Hepatic stellate cell (primary cell): ENCODE results near the gene MAPK8IP1.
A peak's percentile ranks its signal among the peaks of the same experiment; 100 is the strongest.

Experiments used
- DNase-seq: peaks from one replicate; pipeline ENCODE4 v3.0.0; 2011; ENCODE audit warnings: low spot score

The MAPK8IP1 gene

DNA sequence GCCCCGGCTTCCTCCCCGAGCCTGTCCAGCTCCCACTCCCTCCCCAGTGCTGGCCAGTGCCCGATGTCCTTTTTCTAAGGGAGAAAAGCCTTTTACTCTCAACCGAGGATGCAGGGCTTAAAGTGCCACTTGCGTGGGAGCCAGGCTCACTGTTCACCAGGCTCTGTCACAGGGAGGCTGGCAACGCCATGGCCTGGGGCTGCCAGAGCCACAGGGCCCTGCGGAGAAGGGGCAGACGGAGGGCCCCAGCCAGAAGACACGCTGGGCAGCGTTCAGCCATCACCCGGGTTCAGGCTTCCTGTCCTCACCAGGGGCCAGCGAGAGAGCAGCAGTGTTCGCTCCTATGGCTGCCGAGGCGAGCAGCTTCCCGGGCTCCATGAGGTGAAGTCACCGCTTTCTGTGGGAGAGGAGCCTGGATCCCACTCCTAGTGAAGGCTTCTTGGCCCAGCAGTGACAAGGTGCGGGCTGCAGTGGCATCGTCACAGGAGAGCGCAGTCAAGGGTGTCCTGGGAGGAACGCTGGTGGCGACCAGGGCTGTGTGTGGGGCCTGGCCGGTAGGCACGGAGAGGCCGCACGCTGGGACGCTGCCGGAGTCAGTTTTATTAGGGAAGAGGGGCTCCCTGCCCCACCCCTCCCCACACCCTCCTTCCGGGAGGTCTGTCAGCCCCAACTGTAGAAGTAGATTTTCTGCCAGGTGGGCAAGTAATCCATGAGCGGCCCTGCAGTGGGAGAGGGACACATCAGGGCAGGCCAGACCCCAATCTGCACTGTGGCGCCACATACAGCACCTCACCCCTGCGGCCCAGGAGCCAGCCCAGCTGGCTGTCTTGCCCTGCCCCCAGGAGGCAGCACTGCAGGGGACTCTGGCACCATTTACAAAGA, 24.4 kb downstream of the MAPK8IP1 start:
- no peak for DNase-seq

DNA sequence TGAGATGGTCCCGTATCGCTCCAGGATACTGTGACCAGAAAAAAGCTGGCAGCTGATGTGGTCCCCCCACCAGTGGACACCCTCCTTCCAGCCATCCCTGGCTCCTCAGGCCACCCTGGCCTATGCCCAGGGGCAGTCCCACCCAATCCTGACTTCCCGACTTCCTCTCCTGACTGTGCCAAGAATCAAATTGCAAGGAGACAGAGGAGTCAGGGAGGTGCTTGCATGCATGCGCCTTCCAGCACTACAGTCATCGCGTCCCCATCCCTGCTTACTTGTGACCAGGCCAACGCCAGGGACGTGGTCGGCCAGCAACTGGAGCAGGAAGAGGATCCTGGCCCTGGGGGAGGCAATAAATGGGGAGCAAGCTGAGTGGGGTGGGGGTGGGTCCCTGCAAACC, 25.2 kb downstream of the MAPK8IP1 start:
- DNase-seq, result no peak

DNA sequence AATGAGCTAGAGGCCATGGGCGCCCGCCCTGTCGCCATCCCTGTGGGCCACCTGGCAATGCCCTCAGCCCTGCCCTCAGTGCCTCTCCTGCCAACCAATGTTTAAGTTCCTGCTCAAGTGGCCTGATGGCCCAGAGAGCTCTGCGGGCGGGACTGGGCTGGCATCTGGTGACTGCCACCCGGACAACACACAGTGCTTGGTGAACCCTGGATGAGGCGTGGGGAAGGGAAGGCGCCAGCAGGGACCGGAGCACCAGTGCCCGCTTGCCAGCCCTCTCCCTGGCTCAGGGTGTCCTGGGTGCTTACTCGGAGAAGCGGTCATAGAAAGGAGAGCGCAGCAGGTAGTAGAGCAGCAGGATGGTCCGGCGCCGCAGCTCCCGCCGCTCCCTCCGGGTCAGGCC, 28.1 kb downstream of the MAPK8IP1 start:
- no peak for DNase-seq

DNA sequence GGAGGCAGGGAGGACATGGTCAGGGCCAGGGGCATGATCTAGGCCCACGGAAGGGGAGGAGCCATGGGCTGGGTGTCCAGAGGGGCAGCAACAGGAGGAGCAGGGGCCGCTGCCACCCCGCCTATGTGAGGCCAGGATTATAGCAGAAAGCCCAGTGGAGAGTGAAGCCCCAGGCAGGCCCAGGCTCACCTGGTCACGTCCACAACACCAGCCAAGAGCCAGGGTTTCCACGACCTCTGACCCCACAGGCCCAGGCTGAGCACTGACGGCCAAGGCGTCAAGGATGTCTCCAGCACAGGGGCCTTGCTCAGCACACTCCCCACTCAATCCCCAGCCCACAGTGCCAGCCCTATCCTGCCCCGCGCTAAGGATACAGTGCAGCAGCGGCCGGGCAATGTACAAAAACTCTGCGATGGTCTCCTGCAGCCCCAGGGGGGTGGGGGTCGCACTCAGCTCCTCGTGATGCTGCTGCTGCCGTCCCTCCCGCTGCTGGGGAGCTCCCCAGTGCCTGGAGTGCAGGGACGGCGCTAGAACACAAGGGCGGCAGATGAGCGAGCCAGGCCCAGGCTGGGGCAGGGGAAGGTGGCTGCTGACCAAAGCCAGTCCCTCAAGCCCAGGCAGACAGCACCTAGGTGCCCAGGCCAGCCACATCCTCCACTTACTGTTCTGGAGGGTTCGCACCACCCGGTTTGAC, 28.6 kb downstream of the MAPK8IP1 start:
- DNase-seq, result no peak

DNA sequence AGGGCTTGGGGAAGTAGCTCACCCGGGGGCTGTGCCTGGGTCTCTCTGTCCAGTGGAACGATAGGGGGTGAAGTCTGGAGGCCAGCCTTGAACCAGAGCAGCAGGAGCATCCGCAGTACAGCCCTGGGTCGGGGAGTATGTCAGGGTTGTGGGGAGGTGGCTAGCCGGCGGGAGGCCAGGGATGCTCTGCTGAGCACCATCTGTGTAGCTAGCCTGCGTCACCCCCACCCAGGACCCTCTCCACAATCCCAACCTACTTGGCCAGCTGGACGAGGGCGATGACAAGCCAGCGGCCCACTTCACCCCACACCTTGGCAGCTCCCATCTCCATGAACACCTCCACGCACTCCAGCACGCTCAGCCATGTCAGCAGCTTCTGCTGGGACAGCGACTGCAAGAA, 30.0 kb downstream of the MAPK8IP1 start:
- no peak for DNase-seq

DNA sequence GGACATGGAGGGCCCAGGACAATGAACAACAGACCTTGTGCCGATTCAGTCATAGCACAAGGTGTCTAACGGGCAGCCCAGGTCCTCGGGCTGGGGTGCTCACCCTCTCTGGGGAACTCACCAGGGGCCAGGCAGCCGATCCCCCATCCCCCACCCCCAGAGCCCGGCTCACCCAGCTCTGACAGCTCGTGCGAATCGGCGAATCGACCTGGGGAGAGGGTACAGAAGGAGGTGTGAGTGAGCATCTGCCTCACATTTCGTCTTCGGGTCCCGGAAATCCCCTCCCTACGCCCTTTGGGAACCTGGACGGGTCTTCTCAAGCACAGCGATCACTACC, 31.8 kb downstream of the MAPK8IP1 start:
- no peak for DNase-seq

DNA sequence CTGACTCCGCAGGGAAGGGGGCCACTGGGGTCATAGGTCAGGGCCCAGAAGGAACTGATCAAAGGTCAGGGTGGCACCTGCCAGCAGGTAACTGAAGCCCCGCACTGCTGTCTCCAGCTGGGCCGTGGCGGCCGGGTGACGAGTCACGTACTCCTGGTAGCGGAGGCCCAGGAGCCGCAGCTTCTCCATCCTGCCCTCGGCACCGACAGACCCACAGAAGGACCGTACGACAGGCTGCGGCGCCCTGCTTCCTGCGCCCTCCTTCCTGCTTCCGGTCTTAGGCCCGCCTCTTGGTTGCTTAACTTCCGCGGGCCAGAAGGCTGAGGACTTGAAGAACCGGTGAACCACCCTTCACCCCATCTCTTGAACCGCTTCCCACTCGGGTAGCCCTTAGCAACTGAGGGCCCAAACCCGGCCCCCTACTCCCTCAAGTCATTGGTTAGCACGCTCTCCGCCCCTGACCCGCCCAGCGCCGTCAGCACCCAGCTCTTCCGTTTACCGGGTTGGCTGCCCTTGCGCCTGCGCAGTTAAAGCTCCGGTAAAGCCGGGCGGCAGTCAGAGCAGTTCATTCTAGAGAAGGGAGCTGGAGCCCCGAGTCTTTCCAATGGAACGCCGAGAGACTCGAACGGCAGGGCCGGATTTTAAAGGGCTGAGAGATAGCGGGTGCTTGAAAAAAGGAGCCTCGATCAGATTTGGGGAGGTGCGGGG, 32.3 kb downstream of the MAPK8IP1 start, which contains the start of gene PEX16:
PEX16 (minus strand) TSS at position 255 of the 708 bp plus-strand sequence; CDS start at position 189, 66 bp downstream.
- peak; percentile 100 for DNase-seq

DNA sequence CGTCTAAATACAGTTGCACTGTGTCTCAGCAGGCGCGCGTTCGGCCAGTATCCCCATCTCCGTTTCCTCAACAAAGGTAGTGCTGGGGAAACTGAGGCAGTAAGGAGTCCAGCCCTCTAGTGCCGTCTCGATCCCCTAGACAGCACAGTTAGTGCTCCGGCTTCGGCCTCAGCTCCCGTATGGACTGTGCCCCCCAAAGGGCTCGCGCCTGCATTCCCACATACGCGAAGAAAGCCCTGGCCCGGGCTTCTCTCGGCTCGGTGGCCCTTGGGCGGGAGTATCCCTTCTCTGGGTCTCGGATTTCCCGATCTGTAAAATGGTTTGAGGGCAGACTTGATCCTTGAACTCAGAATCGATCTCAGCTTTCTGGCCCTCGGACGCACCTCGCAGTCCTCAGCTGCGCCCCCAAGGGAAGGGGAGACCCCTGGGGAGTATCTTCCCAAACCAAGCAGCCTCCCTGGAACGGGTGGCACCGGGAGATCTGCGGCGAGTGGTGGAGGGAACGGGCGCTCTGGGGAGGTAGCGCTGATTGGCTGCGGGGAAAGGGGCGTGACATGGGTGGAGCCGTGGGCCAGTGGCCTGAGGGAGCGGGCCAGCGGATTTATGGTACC, 33.0 kb downstream of the MAPK8IP1 start:
- DNase-seq, result peak; percentile 97

DNA sequence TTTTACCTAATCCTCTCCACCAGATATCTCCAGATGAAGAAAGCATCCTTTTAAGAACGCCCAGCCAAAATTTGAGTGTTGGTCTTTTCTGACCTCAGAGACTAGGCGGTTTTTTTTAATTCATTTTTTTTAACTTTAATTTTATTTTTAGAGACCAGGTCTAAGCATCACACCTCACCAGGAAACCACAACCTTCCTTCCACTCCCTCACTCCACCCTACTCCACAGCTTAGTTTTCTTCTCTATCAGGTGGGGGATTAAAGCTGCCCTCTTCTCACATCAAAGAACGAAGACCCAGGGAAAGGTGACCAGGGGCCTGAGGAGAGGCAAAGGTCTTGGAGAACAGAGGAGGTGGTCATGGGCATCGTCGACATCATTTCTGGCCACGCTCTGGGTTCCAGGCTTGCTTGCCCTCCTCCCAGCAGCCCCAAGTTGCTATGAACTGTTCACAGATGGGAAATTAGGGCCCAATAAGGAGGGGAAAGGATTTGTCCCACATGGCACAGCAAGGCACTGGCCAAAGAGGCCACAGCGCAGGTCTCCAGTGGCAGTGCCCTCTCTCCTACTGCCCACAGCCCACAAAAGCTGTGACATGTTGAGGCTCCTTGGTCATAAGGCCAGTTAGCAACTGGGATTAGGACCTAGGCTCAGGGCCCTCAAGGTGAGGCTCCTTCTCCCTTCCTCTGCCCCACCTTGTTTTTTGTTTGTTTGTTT, 33.7 kb downstream of the MAPK8IP1 start:
- DNase-seq, result no peak

DNA sequence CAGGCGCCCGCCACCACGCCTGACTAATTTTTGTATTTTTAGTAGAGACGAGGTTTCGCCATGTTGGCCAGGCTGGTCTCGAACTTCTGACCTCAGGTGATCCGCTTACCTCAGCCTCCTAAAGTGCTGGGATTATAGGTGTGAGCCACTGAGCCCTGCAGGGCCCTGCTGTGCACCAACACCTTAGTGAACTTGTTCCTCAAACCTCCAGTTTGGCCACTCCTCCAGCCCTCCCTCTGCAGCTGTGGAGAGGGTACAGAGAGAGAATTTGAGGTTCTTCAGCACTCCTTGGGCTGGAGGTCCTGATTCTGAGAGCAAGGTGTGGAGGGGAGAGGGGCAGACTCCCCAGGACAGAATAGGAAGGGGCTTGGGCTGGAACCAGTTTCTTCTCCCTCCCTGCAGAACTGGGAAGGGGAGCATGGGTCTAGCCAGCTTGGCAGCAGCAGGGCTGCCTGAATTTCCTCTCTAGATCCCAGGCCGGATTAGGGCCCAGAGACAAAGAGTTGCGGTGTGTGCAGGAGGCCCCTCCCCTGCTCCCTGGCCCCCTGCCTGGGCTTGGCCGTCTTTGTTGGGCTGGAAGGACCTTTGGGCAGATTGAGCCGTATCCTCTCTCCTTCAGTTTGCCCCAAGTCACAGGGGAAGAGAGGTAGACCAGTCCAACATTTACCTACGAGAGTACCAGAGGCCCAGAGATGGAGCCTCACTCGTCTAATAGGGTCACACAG, 34.5 kb downstream of the MAPK8IP1 start:
- DNase-seq, result no peak

DNA sequence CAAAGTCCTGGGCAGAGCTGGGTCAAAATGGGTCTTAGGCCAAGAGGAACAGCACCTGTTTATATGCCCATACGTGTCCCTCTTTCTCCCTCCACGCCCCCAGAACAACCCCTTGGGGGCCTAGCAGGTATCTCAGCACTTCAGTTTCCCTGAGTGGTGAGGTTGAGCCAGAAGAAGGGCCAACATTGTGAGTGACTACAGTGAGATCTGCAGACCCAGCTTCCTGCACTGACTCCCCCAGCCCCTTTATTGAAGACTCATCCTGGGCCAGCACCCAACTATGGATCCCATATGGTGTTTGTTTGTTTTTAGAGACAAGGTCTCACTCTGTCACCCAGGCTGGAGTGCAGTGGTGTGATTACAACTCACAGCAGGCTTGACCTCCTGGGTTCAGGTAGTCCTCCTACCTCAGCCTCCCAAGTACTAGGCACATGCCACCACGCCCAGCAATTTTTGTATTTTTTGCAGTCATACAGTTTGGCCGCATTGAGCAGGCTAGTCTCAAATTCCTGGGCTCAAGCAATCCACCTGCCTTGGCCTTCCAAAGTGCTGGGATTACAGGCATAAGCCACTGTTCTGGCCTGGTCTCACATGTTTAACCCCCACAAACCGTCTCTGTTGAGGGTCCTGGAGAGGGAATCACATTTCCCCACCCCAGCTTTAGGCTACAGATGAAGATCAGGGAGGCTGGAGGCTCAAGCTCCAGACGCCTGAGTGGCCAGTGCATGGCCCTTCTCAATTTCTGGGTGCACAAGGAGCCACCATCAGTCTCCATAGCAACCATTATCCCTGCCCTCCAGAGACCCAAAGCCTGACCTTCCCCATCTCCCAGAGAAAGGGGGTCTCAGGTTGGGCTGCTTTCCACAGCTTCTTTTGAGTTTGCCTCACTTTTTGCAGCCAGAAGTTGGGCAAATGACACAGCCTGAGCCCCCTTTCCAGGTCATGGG, 35.4 kb downstream of the MAPK8IP1 start:
- DNase-seq, result no peak

DNA sequence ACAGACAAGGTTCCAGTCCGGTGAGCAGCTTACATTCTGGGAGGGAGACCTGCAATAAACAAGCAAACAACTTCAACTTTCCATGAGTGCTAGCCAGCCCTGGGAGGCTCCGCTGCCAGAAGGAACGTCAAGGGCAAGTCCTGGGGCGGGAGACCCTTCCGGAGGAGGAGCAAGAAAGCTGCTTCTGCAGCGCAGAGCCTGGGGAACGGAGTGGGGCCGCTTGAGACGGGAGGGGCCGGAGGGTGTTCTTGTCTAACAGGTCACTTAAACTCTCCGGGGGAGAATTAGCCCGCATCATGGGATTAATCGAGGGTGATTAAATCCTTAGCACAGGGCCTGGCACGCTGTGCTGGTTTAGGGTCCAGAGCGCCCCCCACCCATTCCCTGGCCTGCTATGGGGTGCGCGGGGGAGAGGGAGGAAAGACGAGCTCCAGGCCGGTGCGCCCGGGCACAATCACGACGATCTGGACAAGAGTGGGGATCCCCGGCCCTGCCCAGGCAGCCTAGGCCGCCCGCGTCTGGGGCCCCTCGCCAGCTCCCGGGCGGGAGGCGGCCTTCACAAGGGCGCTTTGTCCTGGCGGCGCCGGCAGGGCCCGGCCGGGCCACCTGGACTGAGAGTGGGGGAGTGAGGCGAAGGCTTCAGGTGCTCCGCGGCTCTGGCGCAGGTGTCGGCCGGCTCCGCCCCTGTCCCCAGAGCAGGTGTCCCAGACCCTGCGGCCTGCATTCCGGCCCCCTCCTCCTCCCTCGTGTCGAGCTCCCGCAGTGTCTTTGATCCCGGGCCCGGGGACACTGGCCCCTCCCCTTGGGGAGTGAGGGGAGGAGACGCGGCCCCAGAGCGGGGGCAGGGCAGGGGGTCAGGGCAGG, 36.3 kb downstream of the MAPK8IP1 start:
- no peak for DNase-seq

DNA sequence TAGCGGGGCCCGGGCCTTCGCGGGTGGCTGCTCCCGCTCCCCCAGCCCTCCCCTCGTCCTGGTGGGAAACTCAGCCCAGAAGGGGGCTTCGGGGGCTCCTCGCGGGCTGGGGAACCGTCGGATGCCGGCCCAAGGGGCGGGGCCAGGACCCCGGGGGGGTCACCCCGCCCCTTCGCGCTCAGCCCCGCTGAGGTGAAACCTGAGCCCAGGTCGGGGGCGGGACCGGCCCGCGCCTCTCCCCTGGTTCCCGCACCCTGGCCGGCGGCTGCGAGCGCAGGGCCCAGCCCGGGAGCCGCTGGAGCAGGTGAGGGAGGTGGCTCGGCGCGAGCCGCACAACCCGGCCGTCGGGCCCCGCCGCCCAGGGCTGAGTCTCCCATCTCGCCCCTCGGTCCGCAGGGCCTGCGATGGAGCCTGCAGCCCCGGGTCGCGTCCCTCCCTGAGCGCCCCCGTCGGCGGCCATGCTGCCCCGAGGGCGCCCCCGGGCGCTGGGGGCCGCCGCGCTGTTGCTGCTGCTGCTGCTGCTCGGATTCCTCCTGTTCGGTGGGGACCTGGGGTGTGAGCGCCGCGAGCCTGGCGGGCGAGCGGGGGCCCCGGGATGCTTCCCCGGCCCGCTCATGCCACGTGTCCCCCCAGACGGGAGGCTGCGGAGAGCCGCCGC, 37.1 kb downstream of the MAPK8IP1 start, which contains the start of gene LARGE2:
LARGE2 (plus strand) TSS at position 232 of the 658 bp plus-strand sequence; CDS start at position 459, 227 bp downstream.
- no peak for DNase-seq

DNA sequence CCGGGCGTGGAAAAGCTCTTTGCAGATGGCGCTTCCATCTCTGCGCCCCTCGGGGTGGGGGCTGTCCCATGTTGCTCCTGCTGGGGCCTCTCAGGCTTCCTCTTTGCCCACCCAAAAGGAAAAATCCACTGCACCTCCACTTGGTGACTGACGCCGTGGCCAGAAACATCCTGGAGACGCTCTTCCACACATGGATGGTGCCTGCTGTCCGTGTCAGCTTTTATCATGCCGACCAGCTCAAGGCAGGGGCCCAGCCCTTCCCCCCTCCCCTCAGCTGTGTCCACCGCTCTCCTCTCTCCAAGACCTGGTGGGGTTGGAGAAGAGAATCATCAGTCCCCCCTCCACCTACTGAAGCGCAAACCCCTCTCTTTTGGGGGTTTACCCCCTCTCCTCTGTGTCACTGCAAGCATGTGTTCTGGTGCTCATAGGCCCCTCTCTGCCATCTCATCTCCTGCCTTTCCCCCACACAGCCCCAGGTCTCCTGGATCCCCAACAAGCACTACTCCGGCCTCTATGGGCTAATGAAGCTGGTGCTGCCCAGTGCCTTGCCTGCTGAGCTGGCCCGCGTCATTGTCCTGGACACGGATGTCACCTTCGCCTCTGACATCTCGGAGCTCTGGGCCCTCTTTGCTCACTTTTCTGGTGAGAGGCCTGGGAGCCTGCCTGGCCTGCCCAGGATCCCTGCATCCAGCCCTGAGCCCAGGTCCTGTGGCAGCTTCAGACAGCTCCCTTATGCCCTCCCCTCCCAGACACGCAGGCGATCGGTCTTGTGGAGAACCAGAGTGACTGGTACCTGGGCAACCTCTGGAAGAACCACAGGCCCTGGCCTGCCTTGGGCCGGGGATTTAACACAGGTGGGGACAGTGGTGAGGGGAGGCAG, 38.8 kb downstream of the MAPK8IP1 start:
- DNase-seq, result no peak

DNA sequence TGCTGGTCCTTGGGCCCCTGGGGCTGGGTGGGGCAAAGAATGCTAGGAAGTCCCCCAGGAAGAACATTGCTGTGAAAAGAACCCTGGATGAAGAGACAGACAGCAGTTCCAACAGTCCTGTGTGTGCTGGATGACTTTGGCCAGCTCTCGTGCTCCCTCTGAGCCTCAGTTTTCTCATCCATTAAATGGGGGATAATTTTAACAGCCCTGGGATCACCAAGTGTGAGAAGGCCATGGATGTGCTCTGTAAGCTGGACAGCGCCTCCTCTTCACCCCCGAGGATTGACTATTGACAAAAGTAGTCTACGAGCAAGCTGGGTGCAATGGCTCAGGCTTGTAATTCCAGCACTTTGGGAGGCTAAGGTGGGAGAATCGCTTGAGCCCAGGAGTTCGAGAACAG, 39.5 kb downstream of the MAPK8IP1 start:
- no peak for DNase-seq

DNA sequence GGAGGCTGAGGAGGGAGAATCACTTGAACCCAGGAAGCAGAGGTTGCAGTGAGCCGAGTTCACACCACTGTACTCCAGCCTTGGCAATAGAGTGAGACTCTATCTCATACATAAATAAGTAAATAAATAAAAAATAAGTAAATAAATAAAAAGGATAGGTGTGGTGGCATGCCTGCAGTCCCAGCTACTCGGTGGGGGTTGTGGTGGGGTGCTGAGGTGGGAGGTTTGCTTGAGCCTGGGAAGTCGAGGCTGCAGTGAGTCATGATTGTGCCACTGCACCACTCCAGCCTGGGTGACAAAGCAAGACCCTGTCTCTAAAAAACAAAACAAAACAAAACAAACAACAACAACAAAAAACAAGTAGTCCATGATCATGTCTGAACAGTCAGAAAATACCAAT, 40.1 kb downstream of the MAPK8IP1 start:
- no peak for DNase-seq

DNA sequence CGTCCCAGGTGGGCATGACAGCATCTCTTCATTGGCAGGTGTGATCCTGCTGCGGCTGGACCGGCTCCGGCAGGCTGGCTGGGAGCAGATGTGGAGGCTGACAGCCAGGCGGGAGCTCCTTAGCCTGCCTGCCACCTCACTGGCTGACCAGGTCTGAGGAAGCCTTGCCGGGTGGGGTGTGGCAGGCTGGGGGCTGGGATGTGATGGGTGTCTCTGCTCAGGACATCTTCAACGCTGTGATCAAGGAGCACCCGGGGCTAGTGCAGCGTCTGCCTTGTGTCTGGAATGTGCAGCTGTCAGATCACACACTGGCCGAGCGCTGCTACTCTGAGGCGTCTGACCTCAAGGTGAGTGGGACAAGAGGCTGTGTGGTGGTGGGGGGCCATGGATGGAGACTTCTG, 40.5 kb downstream of the MAPK8IP1 start:
- no peak for DNase-seq
